Measurements from ENCODE around the gene DPF1. TPM values are rescaled to one million over a fixed set of nuclear protein-coding genes. Genes with fewer than 3 reads are reported as not detected.

The DPF1 gene
- total RNA-seq, 4 donors from 2014 or later = not detected

DNA sequence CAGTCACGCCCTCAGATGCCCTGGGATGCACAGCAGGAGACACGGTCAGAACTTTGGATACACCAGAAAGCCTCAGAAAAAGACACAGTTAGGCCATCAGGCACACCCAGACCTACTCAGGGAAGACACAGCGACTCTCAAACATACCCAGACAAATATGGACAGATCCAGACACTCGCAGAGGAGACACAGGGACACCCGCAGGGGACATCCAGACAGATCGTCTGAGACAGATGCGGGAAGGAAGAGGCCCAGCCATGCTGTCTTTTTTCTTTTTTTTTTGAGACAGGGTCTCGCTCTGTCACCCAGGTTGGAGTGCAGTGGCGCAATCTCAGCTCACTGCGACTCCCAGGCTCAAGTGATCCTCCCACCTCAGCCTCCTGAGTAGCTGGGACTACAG lies 4.8 kb downstream of the DPF1 start:
- no peak overlapping the region for H3K4me3 ChIP-seq (ENCODE audit: low read depth, poor library complexity, severe bottlenecking)
- WGBS, 2 donors = 86 to 91% methylated on average over 10 of the region's 10 CpGs
- intact Hi-C loops (cut with DNase I; ENCODE audit: low total_unique reads) = no loop called here
- DNase-seq (ENCODE audit: low spot score in 2 of 2) = no peak
- TF ChIP-seq POLR2A (IDR thresholded peaks at IDR 0.05) = no peak
- TF ChIP-seq, protein P1, sequence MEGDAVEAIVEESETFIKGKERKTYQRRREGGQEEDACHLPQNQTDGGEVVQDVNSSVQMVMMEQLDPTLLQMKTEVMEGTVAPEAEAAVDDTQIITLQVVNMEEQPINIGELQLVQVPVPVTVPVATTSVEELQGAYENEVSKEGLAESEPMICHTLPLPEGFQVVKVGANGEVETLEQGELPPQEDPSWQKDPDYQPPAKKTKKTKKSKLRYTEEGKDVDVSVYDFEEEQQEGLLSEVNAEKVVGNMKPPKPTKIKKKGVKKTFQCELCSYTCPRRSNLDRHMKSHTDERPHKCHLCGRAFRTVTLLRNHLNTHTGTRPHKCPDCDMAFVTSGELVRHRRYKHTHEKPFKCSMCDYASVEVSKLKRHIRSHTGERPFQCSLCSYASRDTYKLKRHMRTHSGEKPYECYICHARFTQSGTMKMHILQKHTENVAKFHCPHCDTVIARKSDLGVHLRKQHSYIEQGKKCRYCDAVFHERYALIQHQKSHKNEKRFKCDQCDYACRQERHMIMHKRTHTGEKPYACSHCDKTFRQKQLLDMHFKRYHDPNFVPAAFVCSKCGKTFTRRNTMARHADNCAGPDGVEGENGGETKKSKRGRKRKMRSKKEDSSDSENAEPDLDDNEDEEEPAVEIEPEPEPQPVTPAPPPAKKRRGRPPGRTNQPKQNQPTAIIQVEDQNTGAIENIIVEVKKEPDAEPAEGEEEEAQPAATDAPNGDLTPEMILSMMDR (IDR thresholded peaks at IDR 0.05) = no peak

DNA sequence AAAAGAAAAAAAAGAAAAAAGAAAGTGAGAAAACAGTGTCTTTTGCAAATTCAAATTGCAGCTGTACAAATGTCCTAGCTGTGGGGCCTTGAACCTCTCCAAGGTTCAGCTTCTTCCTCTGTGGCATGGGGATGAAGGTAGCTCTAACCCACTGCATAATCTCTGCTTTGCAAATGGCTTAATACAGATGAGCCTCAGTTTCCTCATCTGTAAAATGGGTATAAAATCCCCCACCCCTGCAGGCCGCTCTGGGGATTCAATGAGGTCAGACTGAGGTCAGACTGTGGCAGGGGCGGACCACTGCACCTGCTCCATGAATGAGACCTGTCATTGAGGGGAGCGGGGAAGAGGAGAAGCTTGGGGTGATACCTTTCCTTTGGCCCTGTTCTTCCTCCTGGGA lies 5.8 kb downstream of the DPF1 start:
- intact Hi-C loops (cut with DNase I; ENCODE audit: low total_unique reads) = no loop called here
- TF ChIP-seq POLR2A (IDR thresholded peaks at IDR 0.05) = no peak
- TF ChIP-seq, protein P1 (IDR thresholded peaks at IDR 0.05) = no peak
- no peak for DNase-seq (ENCODE audit: low spot score in 2 of 2)
- 95 to 97% methylated on average over 3 of the region's 3 CpGs for WGBS, 2 donors
- H3K4me3 ChIP-seq (ENCODE audit: low read depth, poor library complexity, severe bottlenecking) = no peak overlapping the region

DNA sequence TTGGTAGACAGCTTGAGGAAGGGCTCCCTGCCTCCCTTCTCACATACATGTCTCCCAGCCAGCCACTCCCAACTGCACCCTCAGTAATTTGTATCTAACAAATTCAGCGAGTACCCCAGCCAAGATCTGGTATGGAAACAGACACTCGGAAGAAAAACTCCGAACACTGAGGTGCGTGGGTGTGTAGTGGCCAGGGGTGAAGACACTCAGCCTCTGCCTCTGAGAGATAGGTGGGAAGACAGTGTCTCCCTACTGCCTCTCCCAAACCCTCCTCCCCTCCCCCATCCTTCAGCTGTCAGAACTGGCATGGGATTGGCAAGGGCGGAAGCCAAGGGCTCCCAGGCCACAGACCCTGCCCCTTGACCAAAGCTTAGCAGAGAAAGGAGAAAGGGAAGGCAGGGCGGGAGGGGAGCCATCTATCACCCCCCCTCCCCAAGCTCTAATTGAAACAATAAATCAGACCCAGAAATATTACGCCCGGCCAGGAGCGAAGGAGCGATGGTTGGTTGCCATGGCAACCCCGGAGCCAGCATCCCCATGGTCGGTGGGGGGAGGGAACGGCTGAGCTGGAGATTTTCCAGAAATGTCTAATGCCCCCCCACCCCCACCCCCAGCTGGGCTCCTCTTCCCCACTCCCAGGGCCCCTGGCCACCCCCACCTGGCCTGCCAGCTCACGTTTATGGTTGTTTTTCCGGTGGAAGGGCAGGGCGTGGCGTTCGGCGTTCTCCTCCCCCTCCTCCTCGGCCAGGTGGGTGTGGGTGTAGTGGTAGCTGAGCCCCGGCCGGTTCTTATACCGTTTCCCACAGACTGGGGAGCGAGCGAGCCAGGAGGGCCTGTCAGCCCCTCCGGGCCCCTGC lies 7.0 kb downstream of the DPF1 start:
- no peak for TF ChIP-seq POLR2A (IDR thresholded peaks at IDR 0.05)
- DNase-seq (ENCODE audit: low spot score in 2 of 2) = no peak
- WGBS, 2 donors = 31 to 35% methylated on average over 25 to 26 of the region's 26 CpGs
- H3K4me3 ChIP-seq (ENCODE audit: low read depth, poor library complexity, severe bottlenecking) = no peak overlapping the region
- intact Hi-C loops (cut with DNase I; ENCODE audit: low total_unique reads) = no loop called here

DNA sequence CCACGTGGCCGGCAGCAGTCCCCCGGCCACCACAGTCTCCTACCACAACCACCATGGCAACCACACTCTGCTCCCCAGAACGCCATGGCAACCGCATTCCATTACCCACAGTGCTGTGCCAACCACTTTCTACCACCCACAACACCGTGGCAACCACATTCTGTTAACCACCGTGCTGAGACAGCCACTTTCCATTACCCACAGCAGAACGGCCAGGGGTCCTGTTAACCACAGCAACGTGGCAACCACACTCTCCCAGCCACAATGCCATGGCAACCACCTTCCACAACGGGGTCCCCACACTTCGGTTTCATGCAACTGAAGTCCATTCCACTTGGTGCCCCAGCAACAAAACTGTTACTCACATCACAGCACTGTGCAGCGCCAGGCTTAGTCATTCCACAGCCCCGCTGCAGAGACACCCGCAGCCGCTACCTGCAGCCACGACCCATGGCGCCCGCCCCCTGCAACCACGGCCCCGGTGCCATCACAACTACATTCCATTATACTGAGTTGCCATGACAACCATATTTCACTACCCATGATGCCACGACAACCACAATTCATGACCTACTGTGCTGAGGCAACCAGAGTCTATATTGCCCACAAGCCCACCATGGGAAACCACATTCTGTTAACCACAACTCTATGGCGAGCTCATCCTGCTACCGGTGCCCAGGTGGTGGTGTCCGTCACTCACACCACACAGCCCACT lies 10.0 kb downstream of the DPF1 start:
- no peak overlapping the region for H3K4me3 ChIP-seq (ENCODE audit: low read depth, poor library complexity, severe bottlenecking)
- 58 to 62% methylated on average over 24 of the region's 24 CpGs for WGBS, 2 donors
- intact Hi-C loops (cut with DNase I; ENCODE audit: low total_unique reads) = no loop called here
- TF ChIP-seq, protein P1 (IDR thresholded peaks at IDR 0.05) = no peak
- no peak for TF ChIP-seq POLR2A (IDR thresholded peaks at IDR 0.05)
- no peak for DNase-seq (ENCODE audit: low spot score in 2 of 2)

DNA sequence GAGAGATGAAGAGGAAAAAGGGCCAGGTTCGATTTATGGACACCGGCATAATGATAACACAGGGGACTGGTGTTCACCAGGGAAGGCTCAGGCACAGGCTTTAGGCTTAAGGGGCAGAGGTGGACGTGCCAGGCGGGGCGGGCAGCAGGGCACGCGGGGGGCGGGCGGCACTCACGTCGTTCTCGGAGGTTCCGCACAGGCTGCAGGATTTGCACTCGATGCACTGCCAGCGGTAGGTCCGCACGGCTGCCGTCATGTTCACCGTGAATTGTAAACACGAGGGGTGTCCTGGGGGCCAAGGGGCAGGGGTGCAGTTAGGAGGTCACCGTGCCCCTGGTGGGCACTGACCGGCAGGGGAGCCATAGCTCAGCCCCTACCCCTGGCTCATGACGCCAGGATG lies 10.6 kb downstream of the DPF1 start:
- TF ChIP-seq, protein P1 (IDR thresholded peaks at IDR 0.05) = no peak
- TF ChIP-seq POLR2A (IDR thresholded peaks at IDR 0.05) = no peak
- WGBS, 2 donors = 87 to 88% methylated on average over 22 to 23 of the region's 23 CpGs
- intact Hi-C loops (cut with DNase I; ENCODE audit: low total_unique reads) = no loop called here
- no peak overlapping the region for H3K4me3 ChIP-seq (ENCODE audit: low read depth, poor library complexity, severe bottlenecking)
- DNase-seq (ENCODE audit: low spot score in 2 of 2) = no peak

DNA sequence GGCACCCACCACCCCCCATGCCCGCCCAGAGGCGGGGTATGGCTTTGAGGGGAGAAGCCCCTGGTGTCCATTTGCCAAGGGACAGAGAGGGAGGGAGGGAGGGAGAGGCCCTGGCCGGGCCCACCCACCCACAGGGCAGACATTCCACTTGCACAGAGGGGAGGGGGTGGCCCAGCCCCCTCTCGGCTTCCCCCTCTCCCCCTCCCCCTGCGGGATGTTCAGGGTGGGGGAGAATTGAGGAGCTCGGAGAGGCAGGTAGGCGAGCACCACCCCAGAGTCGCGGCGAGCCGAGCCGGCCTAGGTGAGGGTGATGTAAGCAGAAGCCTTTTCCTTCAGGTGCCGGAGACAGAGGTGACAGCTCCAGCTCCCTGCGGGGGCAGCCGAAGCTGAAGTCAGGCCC lies 12.3 kb downstream of the DPF1 start:
- no peak overlapping the region for H3K4me3 ChIP-seq (ENCODE audit: low read depth, poor library complexity, severe bottlenecking)
- intact Hi-C loops (cut with DNase I; ENCODE audit: low total_unique reads) = no loop called here
- no peak for TF ChIP-seq POLR2A (IDR thresholded peaks at IDR 0.05)
- TF ChIP-seq, protein P1 (IDR thresholded peaks at IDR 0.05) = no peak
- 38 to 41% methylated on average over 5 to 10 of the region's 15 CpGs for WGBS, 2 donors
- DNase-seq (ENCODE audit: low spot score in 2 of 2) = no peak

Measured in lower leg skin (tissue), 4 donors.